Measurements from ENCODE around the gene TRIM52. TPM values are rescaled to one million over a fixed set of nuclear protein-coding genes. Genes with fewer than 3 reads are reported as not detected.
A peak's percentile ranks its signal among the peaks of the same experiment; 100 is the strongest.

The TRIM52 gene
- total and polyA plus RNA-seq, 9 of the 15 experiments (the other 6 are each of a cell fraction or from before 2014, with no cell fraction given) = 3.3 to 21.9 (median 13.5) TPM

- TF ChIP-seq XRCC4 (IDR thresholded peaks at IDR 0.05; ENCODE audit: extremely low read depth, insufficient read depth, insufficient read length) = no peak
- TF ChIP-seq KLF16 (IDR thresholded peaks at IDR 0.05) = no peak
- no peak for TF ChIP-seq RBM22 (IDR thresholded peaks at IDR 0.05; ENCODE audit: low read depth, low read length, poor library complexity, severe bottlenecking)
- no peak for TF ChIP-seq CEBPZ (IDR thresholded peaks at IDR 0.05; ENCODE audit: borderline replicate concordance, low read depth, low read length)
- TF ChIP-seq FOXA1 (IDR thresholded peaks at IDR 0.05; ENCODE audit: borderline replicate concordance) = no peak
- TF ChIP-seq HNRNPL (IDR thresholded peaks at IDR 0.05; ENCODE audit: low read depth, low read length) = no peak
- no peak for TF ChIP-seq ZNF280A (IDR thresholded peaks at IDR 0.05; ENCODE audit: low read depth, partially characterized antibody)
- TF ChIP-seq MAZ (CRISPR knock-in tag; conservative IDR thresholded peaks at IDR 0.05 in 1 of 2, IDR thresholded peaks at IDR 0.05 in 1 of 2) = peak; percentile 88 to 97
- no peak for TF ChIP-seq RBM15 (IDR thresholded peaks at IDR 0.05; ENCODE audit: insufficient read depth, low read length)
- TF ChIP-seq ATF3 (IDR thresholded peaks at IDR 0.05) = no peak
- 0 out of 2 replicates have a peak, but pooled peaks have one; percentile 71 for TF ChIP-seq ATF3 (CRISPR knock-in tag; conservative IDR thresholded peaks at IDR 0.05)
- TF ChIP-seq KDM4B (IDR thresholded peaks at IDR 0.05; ENCODE audit: borderline replicate concordance in 2 of 2, low read depth in 1 of 2) = no peak
- TF ChIP-seq HEY1 (CRISPR knock-in tag; IDR thresholded peaks at IDR 0.05; ENCODE audit: borderline replicate concordance) = no peak
- TF ChIP-seq HIVEP1 (CRISPR knock-in tag; IDR thresholded peaks at IDR 0.05) = no peak
- TF ChIP-seq ESRRB (CRISPR knock-in tag; IDR thresholded peaks at IDR 0.05; ENCODE audit: borderline replicate concordance) = no peak
- TF ChIP-seq RBBP5 (IDR thresholded peaks at IDR 0.05; ENCODE audit: borderline replicate concordance, insufficient read depth, low read length, poor library complexity, severe bottlenecking) = peak; percentile 26
- TF ChIP-seq SIN3A (IDR thresholded peaks at IDR 0.05; ENCODE audit: borderline replicate concordance in 2 of 2, control insufficient read depth in 1 of 2, low read depth in 2 of 2, low read length in 2 of 2) = peak in 1 of 2 experiments; percentile 57; a peak in 1 of 4 replicates
- no peak for TF ChIP-seq ATF2 (CRISPR knock-in tag; IDR thresholded peaks at IDR 0.05)
Measured at GRCh38 chr5:181281077-181281983, 20.4 kb upstream of the TRIM52 start (continued).
